ENCODE results near the gene SKI.

- TF ChIP-seq GATA2 (IDR thresholded peaks at IDR 0.05; ENCODE audit: low read depth, low read length) (no peak), GATA3 (IDR thresholded peaks at IDR 0.05; ENCODE audit: low read depth, low read length) (no peak)
These were observed 56.1 kb downstream of the SKI start for GRCh38 chr1:2283991-2284895.

Measured in SH-SY5Y (cell line).